ENCODE measurements around the gene SMAD2. TPM values are rescaled to one million over a fixed set of nuclear protein-coding genes. Genes with fewer than 3 reads are reported as not detected.

Gene SMAD2
- total and polyA plus RNA-seq, 2 experiments from 2014 or later = 58.5 to 108 TPM

DNA sequence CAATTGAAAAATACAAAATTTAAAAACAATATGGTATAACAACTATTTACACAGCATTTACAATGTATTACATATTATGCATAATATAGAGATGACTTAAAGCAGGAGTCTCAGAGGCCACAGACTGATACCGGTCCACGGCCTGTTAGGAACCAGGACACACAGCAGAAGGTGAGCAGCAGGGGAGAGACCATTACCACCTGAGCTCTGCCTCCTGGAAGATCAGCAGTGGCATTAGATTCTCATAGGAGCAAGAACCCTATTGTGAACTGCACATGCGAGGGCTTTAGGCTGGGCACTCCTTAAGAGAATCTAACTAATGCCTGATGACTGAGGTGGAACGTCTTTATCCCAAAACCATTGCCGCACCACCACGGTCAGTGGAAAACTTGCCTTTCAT lies 58.0 kb downstream of the SMAD2 start:
- H4K20me1 ChIP-seq (ENCODE audit: insufficient read depth, poor library complexity, severe bottlenecking) = peaks cover 18% of the 10 kb centered on the region

GRCh38 chr18:47871288-47871687 lies 59.2 kb downstream of the SMAD2 start:
- no peaks in the 10 kb centered on the region for H3K4me1 ChIP-seq (ENCODE audit: insufficient read depth)
- H3K9me2 ChIP-seq (replicated peaks; ENCODE audit: insufficient read depth) = no peaks in the 10 kb centered on the region
- no peak overlapping the region for H3K4me3 ChIP-seq
- peaks cover 58% of the 10 kb centered on the region for H3K79me2 ChIP-seq
- no peaks in the 10 kb centered on the region for H3K9me3 ChIP-seq (ENCODE audit: low read depth)
- no peak overlapping the region for H3K4me2 ChIP-seq
- H3K36me3 ChIP-seq (replicated peaks; ENCODE audit: insufficient read depth, low read depth) = no peaks in the 10 kb centered on the region
- TF ChIP-seq EZH2 (IDR thresholded peaks at IDR 0.05; ENCODE audit: borderline replicate concordance) = no peak
- TF ChIP-seq EZH2phosphoT487 (IDR thresholded peaks at IDR 0.05; ENCODE audit: low read depth, severe bottlenecking, unreplicated experiment) = no peak
- TF ChIP-seq, protein P1, sequence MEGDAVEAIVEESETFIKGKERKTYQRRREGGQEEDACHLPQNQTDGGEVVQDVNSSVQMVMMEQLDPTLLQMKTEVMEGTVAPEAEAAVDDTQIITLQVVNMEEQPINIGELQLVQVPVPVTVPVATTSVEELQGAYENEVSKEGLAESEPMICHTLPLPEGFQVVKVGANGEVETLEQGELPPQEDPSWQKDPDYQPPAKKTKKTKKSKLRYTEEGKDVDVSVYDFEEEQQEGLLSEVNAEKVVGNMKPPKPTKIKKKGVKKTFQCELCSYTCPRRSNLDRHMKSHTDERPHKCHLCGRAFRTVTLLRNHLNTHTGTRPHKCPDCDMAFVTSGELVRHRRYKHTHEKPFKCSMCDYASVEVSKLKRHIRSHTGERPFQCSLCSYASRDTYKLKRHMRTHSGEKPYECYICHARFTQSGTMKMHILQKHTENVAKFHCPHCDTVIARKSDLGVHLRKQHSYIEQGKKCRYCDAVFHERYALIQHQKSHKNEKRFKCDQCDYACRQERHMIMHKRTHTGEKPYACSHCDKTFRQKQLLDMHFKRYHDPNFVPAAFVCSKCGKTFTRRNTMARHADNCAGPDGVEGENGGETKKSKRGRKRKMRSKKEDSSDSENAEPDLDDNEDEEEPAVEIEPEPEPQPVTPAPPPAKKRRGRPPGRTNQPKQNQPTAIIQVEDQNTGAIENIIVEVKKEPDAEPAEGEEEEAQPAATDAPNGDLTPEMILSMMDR (IDR thresholded peaks at IDR 0.05; ENCODE audit: poor library complexity) = no peak
- H4K20me1 ChIP-seq (ENCODE audit: insufficient read depth, poor library complexity, severe bottlenecking) = peaks cover 12% of the 10 kb centered on the region
- H3K27me3 ChIP-seq = no peaks in the 10 kb centered on the region
- peak; percentile 9 for DNase-seq (ENCODE audit: low spot score)
- no peak overlapping the region for H2AFZ ChIP-seq
- 87% methylated on average over 3 of the region's 3 CpGs for WGBS (ENCODE audit: low lambda C conversion rate, missing lambda C conversion rate)
- no peak overlapping the region for H3K27ac ChIP-seq

More for the DNA sequence above, 58.0 kb downstream of the SMAD2 start:
- no peak overlapping the region for H2AFZ ChIP-seq
- H3K36me3 ChIP-seq (replicated peaks; ENCODE audit: insufficient read depth, low read depth) = no peaks in the 10 kb centered on the region
- DNase-seq (ENCODE audit: low spot score) = no peak
- H3K9me3 ChIP-seq (ENCODE audit: low read depth) = no peaks in the 10 kb centered on the region
- H3K4me1 ChIP-seq (ENCODE audit: insufficient read depth) = no peaks in the 10 kb centered on the region
- 97% methylated on average over 6 of the region's 6 CpGs for WGBS (ENCODE audit: low lambda C conversion rate, missing lambda C conversion rate)
- H3K79me2 ChIP-seq = peaks cover 68% of the 10 kb centered on the region
- H3K4me3 ChIP-seq = no peak overlapping the region
- TF ChIP-seq, protein P1 (IDR thresholded peaks at IDR 0.05; ENCODE audit: poor library complexity) = no peak
- TF ChIP-seq EZH2 (IDR thresholded peaks at IDR 0.05; ENCODE audit: borderline replicate concordance) (no peak), EZH2phosphoT487 (IDR thresholded peaks at IDR 0.05; ENCODE audit: low read depth, severe bottlenecking, unreplicated experiment) (no peak)
- H3K4me2 ChIP-seq = no peak overlapping the region
- H3K27me3 ChIP-seq = no peaks in the 10 kb centered on the region
- H3K27ac ChIP-seq = no peak overlapping the region
- no peaks in the 10 kb centered on the region for H3K9me2 ChIP-seq (replicated peaks; ENCODE audit: insufficient read depth)

GRCh38 chr18:47870605-47871004 lies 59.9 kb downstream of the SMAD2 start:
- H3K4me1 ChIP-seq (ENCODE audit: insufficient read depth) = no peaks in the 10 kb centered on the region
- no peaks in the 10 kb centered on the region for H3K9me3 ChIP-seq (ENCODE audit: low read depth)
- no peak overlapping the region for H3K4me3 ChIP-seq
- H4K20me1 ChIP-seq (ENCODE audit: insufficient read depth, poor library complexity, severe bottlenecking) = peaks cover 12% of the 10 kb centered on the region
- H3K4me2 ChIP-seq = no peak overlapping the region
- no peak overlapping the region for H3K27ac ChIP-seq
- no peak for DNase-seq (ENCODE audit: low spot score)
- H3K9me2 ChIP-seq (replicated peaks; ENCODE audit: insufficient read depth) = no peaks in the 10 kb centered on the region
- no peaks in the 10 kb centered on the region for H3K27me3 ChIP-seq
- 83% methylated on average over 1 of the region's 1 CpG for WGBS (ENCODE audit: low lambda C conversion rate, missing lambda C conversion rate)
- H3K79me2 ChIP-seq = peaks cover 51% of the 10 kb centered on the region
- no peak for TF ChIP-seq EZH2 (IDR thresholded peaks at IDR 0.05; ENCODE audit: borderline replicate concordance)
- TF ChIP-seq EZH2phosphoT487 (IDR thresholded peaks at IDR 0.05; ENCODE audit: low read depth, severe bottlenecking, unreplicated experiment) = no peak
- TF ChIP-seq, protein P1 (IDR thresholded peaks at IDR 0.05; ENCODE audit: poor library complexity) = no peak
- no peak overlapping the region for H2AFZ ChIP-seq
- H3K36me3 ChIP-seq (replicated peaks; ENCODE audit: insufficient read depth, low read depth) = no peaks in the 10 kb centered on the region

DNA sequence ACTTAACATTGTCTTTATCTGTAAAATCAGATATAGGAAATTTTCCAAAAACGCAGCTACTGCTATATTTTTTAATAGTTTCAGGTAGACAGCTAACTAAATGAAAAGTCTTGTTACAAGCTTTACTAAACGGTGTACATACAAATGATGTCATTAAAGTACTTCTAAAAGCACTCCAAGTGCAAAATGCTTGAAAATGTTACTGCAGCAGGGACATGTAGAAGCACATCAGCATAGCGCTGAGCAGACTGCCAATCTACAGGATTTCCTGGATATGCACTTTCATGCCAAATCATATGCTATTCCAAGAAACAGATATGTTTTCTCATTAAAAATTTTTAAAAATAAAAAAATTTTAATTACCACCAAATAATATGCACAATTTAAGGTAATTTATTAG lies 61.7 kb downstream of the SMAD2 start:
- H3K4me1 ChIP-seq (ENCODE audit: insufficient read depth) = no peaks in the 10 kb centered on the region
- peaks cover 34% of the 10 kb centered on the region for H3K79me2 ChIP-seq
- H4K20me1 ChIP-seq (ENCODE audit: insufficient read depth, poor library complexity, severe bottlenecking) = peaks cover 3% of the 10 kb centered on the region
- TF ChIP-seq EZH2 (IDR thresholded peaks at IDR 0.05; ENCODE audit: borderline replicate concordance) = no peak
- TF ChIP-seq, protein P1 (IDR thresholded peaks at IDR 0.05; ENCODE audit: poor library complexity) = no peak
- TF ChIP-seq EZH2phosphoT487 (IDR thresholded peaks at IDR 0.05; ENCODE audit: low read depth, severe bottlenecking, unreplicated experiment) = no peak
- no peak for DNase-seq (ENCODE audit: low spot score)
- H3K4me3 ChIP-seq = no peak overlapping the region
- H3K9me2 ChIP-seq (replicated peaks; ENCODE audit: insufficient read depth) = no peaks in the 10 kb centered on the region
- H3K27me3 ChIP-seq = no peaks in the 10 kb centered on the region
- no peak overlapping the region for H2AFZ ChIP-seq
- no peak overlapping the region for H3K27ac ChIP-seq
- no peaks in the 10 kb centered on the region for H3K36me3 ChIP-seq (replicated peaks; ENCODE audit: insufficient read depth, low read depth)
- 95% methylated on average over 3 of the region's 3 CpGs for WGBS (ENCODE audit: low lambda C conversion rate, missing lambda C conversion rate)
- H3K9me3 ChIP-seq (ENCODE audit: low read depth) = no peaks in the 10 kb centered on the region
- no peak overlapping the region for H3K4me2 ChIP-seq
